ENCODE data around the gene DAPP1.

DNA sequence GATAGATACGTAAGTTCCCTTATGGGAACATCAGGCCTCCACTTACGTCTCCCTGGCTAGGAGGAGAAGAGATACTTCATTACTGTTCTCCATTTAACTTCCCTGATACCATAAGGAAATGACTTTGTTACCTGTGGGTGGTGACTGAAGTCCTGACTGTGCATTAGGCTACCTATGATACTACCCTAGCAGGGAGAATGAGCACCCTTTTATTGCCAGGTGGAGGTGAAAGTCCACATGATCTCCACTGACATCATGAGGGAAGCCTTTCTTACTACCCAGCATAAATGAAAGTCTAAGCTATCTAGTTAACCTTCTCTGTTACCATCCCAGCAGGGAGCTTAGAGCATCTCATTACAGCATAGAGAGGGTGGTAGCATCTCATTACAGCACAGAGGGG lies 102.0 kb downstream of the DAPP1 start:
- TF ChIP-seq POLR2A (IDR thresholded peaks at IDR 0.05): no peak
- no peak for TF ChIP-seq POLR2AphosphoS5 (IDR thresholded peaks at IDR 0.05)
- no peak for TF ChIP-seq CTCF (IDR thresholded peaks at IDR 0.05)
